ENCODE data around the gene SLC7A10.

GRCh38 chr19:33211794-33212435, 13.7 kb downstream of the SLC7A10 start:
- TF ChIP-seq CTCF (IDR thresholded peaks at IDR 0.05) (no peak), POLR2A (IDR thresholded peaks at IDR 0.05) (no peak)

Data from testis (tissue), 2 donors.